ENCODE measurements around the gene NINJ2. TPM values are rescaled to one million over a fixed set of nuclear protein-coding genes. Genes with fewer than 3 reads are reported as not detected.

The NINJ2 gene
- total and polyA plus RNA-seq, 3 donors from 2014 or later = 9.2 to 17.3 (median 11.2) TPM

DNA sequence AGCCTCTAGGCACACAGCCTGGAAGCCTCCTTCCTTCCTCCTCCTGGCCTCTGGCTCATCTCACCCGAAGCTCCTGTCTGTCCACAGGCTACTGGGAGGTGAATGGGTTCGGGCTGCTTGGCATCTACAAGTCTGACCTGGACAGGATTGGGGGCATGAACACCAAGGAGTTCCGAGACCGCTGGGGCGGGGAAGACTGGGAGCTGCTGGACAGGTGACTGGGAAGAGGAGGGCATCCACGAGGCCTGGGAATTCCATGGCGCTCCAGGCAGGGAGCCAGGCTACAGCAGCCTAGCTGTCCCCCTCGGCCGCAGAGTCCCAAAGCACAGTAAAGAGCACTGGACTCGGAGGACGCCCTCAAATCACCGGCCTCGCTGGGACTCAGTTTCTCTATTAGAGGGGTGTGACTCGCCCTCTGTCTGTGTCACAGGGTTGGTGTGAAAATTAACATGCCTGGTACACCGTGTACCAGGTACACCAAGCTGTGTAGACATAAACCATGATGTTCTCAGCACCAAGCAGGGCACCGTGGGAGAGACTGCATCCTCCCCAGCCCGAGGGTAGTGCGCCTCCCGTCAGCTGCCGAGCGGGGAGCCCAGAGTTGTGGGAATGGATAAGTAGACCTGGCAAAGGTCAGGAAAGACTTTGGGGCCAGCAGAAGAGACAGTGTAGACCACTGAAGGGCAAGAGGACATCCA, 103.9 kb downstream of the NINJ2 start:
- WGBS, 2 donors = 83 to 91% methylated on average over 21 of the region's 21 CpGs

DNA sequence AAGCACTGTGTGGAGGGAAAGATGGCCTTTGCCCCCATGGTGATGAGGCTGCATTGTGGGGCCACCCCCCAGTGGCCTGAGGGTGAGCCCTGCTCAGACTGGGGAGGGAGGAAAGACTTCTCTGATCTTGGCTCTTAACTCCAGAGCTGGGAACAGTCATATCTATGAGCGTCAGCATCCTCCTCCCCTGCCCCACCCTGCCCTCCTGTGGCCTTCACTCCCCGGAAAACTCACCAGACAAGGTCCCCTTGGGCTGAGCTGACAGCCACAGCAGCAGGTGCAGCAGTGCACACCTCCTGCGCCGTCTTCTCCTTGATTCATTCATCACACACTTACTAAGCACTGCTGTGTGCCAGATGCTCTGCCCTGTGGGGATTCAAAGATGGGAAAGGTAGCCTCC, 104.7 kb downstream of the NINJ2 start:
- Histone ChIP-seq H3K27me3 (no peaks in the 10 kb centered on the region), H3K36me3 (ENCODE audit: low read depth, missing control alignments) (no peaks in the 10 kb centered on the region), H3K27ac (no peak overlapping the region), H3K4me1 (no peaks in the 10 kb centered on the region), H3K4me3 (no peak overlapping the region), H3K9me3 (no peaks in the 10 kb centered on the region)
- 64 to 69% methylated on average over 3 to 4 of the region's 4 CpGs for WGBS, 2 donors
- no peak for TF ChIP-seq POLR2A (IDR thresholded peaks at IDR 0.05)
- TF ChIP-seq, protein P1, sequence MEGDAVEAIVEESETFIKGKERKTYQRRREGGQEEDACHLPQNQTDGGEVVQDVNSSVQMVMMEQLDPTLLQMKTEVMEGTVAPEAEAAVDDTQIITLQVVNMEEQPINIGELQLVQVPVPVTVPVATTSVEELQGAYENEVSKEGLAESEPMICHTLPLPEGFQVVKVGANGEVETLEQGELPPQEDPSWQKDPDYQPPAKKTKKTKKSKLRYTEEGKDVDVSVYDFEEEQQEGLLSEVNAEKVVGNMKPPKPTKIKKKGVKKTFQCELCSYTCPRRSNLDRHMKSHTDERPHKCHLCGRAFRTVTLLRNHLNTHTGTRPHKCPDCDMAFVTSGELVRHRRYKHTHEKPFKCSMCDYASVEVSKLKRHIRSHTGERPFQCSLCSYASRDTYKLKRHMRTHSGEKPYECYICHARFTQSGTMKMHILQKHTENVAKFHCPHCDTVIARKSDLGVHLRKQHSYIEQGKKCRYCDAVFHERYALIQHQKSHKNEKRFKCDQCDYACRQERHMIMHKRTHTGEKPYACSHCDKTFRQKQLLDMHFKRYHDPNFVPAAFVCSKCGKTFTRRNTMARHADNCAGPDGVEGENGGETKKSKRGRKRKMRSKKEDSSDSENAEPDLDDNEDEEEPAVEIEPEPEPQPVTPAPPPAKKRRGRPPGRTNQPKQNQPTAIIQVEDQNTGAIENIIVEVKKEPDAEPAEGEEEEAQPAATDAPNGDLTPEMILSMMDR (IDR thresholded peaks at IDR 0.05) = no peak
- intact Hi-C loops (cut with DNase I; ENCODE audit: low total_unique reads) = no loop called here
- no peak for DNase-seq

More for the DNA sequence above, 103.9 kb downstream of the NINJ2 start:
- H3K4me1 ChIP-seq = no peaks in the 10 kb centered on the region
- no peak overlapping the region for H3K27ac ChIP-seq
- H3K27me3 ChIP-seq = no peaks in the 10 kb centered on the region
- H3K9me3 ChIP-seq = no peaks in the 10 kb centered on the region
- H3K36me3 ChIP-seq (ENCODE audit: low read depth, missing control alignments) = no peaks in the 10 kb centered on the region
- no peak overlapping the region for H3K4me3 ChIP-seq
- intact Hi-C loops (cut with DNase I; ENCODE audit: low total_unique reads) = no loop called here
- no peak for TF ChIP-seq POLR2A (IDR thresholded peaks at IDR 0.05)
- TF ChIP-seq, protein P1 (IDR thresholded peaks at IDR 0.05) = no peak
- DNase-seq = no peak

DNA sequence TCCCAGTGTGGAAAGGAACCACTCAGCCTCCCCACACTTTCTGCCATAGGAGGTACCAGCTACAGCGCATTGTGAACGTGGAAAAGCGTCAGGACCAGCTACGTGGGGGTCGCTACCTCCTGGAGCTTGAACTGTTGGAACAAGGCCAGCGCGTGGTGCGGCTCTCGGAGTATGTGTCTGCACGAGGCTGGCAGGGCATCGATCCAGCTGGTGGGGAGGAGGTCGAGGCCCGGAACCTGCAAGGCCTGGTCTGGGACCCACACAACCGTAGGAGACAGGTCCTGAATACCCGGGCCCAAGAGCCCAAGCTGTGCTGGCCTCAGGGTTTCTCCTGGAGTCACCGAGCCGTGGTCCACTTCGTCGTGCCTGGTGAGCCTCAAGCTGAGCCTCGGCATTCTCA, 106.7 kb downstream of the NINJ2 start:
- H3K27ac ChIP-seq = no peak overlapping the region
- peaks cover 5% of the 10 kb centered on the region for H3K4me1 ChIP-seq
- TF ChIP-seq, protein P1 (IDR thresholded peaks at IDR 0.05) = no peak
- no peak for TF ChIP-seq POLR2A (IDR thresholded peaks at IDR 0.05)

DNA sequence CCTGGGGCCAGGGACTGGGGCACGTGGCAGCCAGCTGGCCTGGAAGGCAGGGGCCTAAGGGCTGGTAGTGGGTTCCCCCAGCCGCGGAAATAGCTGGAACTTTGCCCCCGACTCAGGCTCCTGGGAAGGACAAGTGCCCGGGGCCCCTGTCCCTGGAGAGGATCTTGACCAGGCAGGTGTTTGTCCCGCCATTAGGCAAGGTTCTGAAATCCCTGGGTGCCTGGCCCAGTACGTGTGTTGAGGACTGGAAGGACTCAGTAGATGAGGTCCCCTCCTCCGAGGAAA, 109.3 kb downstream of the NINJ2 start:
- Histone ChIP-seq H3K4me1 (peaks cover 5% of the 10 kb centered on the region), H3K27ac (no peak overlapping the region), H3K36me3 (ENCODE audit: low read depth, missing control alignments) (no peaks in the 10 kb centered on the region), H3K27me3 (no peaks in the 10 kb centered on the region), H3K4me3 (no peak overlapping the region), H3K9me3 (no peaks in the 10 kb centered on the region)
- intact Hi-C loops (cut with DNase I; ENCODE audit: low total_unique reads) = no loop called here
- TF ChIP-seq POLR2A (IDR thresholded peaks at IDR 0.05) = no peak
- TF ChIP-seq, protein P1 (IDR thresholded peaks at IDR 0.05) = no peak
- no peak for DNase-seq
- 83 to 94% methylated on average over 8 of the region's 8 CpGs for WGBS, 2 donors

More for the DNA sequence above, 106.7 kb downstream of the NINJ2 start:
- no peaks in the 10 kb centered on the region for H3K9me3 ChIP-seq
- no peak overlapping the region for H3K4me3 ChIP-seq
- 93 to 94% methylated on average over 17 to 20 of the region's 20 CpGs for WGBS, 2 donors
- no peaks in the 10 kb centered on the region for H3K27me3 ChIP-seq
- DNase-seq = no peak
- no peaks in the 10 kb centered on the region for H3K36me3 ChIP-seq (ENCODE audit: low read depth, missing control alignments)
- intact Hi-C loops (cut with DNase I; ENCODE audit: low total_unique reads) = no loop called here
